Neural cell (in vitro differentiated cells): Measurements from ENCODE around the gene DDHD1.
"Not testable (repeated sequence)": the region's sequence is repeated elsewhere in the genome, so short reads cannot be mapped to it uniquely, and the experiment has no call there.

Experiments
- CTCF ChIP-seq: fragments of 450-650 bp; IDR thresholded peaks from 2 replicates; pipeline ENCODE4 v1.5.1; 2014; ENCODE audit warnings: antibody characterized with exemption, mild to moderate bottlenecking, moderate library complexity; ENCODE audit not compliant: poor library complexity, severe bottlenecking
- EZH2 ChIP-seq: fragments of 200-600, 300-800 bp; shearing (Covaris generic), sonication (generic); IDR thresholded peaks from 2 replicates; pipeline ENCODE4 v1.6.1; 2014; ENCODE audit warnings: antibody characterized with exemption, low read length, borderline replicate concordance, mild to moderate bottlenecking; ENCODE audit not compliant: insufficient read depth, poor library complexity, severe bottlenecking
- POLR2AphosphoS5 ChIP-seq: IDR thresholded peaks from 2 replicates; pipeline ENCODE4 v1.6.1; 2012
- RAD21 ChIP-seq: fragments of 450-650 bp; conservative IDR thresholded peaks from 2 replicates; pipeline ENCODE4 v1.6.1; 2014; ENCODE audit warnings: antibody characterized with exemption, mild to moderate bottlenecking, moderate library complexity
- REST ChIP-seq: IDR thresholded peaks from 2 replicates; pipeline ENCODE4 v1.6.1; 2012; ENCODE audit warnings: borderline replicate concordance
- SMC3 ChIP-seq: fragments of 450-650 bp; conservative IDR thresholded peaks from 2 replicates; pipeline ENCODE4 v1.6.1; 2014; ENCODE audit warnings: antibody characterized with exemption, mild to moderate bottlenecking, moderate library complexity; ENCODE audit not compliant: poor library complexity
- TAF1 ChIP-seq: IDR thresholded peaks from 2 replicates; pipeline ENCODE4 v1.6.1; 2012; ENCODE audit warnings: low read depth

- TF ChIP-seq POLR2AphosphoS5, REST, CTCF, EZH2, TAF1, RAD21, SMC3: not testable (repeated sequence)
Measured at GRCh38 chr14:53181463-53182081, 28.4 kb upstream of the DDHD1 start.
